ENCODE results near the gene HOXC9. TPM values are rescaled to one million over a fixed set of nuclear protein-coding genes. Genes with fewer than 3 reads are reported as not detected.

Gene HOXC9
- total RNA-seq, 2 donors from 2014 or later = 0.23 to 3.0 TPM

DNA sequence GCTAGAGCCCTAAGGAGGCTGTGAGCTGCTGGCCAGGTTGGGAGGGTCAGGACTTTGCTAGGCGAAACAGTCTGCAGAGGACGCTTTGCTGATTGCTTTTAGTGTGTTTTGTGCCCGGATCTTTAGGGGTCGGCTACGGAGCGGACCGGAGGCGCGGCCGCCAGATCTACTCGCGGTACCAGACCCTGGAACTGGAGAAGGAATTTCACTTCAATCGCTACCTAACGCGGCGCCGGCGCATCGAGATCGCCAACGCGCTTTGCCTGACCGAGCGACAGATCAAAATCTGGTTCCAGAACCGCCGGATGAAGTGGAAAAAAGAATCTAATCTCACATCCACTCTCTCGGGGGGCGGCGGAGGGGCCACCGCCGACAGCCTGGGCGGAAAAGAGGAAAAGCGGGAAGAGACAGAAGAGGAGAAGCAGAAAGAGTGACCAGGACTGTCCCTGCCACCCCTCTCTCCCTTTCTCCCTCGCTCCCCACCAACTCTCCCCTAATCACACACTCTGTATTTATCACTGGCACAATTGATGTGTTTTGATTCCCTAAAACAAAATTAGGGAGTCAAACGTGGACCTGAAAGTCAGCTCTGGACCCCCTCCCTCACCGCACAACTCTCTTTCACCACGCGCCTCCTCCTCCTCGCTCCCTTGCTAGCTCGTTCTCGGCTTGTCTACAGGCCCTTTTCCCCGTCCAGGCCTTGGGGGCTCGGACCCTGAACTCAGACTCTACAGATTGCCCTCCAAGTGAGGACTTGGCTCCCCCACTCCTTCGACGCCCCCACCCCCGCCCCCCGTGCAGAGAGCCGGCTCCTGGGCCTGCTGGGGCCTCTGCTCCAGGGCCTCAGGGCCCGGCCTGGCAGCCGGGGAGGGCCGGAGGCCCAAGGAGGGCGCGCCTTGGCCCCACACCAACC is 29.8 kb downstream of the HOXC9 start:
- 13% methylated on average over 52 of the region's 53 CpGs for WGBS
- intact Hi-C loops (cut with DNase I) = no loop called here
- Histone ChIP-seq H3K36me3 (no peaks in the 10 kb centered on the region), H3K27ac (no peak overlapping the region), H3K4me1 (replicated peaks) (peaks cover 9% of the 10 kb centered on the region), H3K9me3 (no peaks in the 10 kb centered on the region), H3K4me3 (no peak overlapping the region), H3K27me3 (replicated peaks; ENCODE audit: insufficient read depth) (peaks cover 73% of the 10 kb centered on the region)
- DNase-seq (ENCODE audit: low spot score) = no peak
- TF ChIP-seq POLR2A (IDR thresholded peaks at IDR 0.05) (no peak), POLR2AphosphoS5 (IDR thresholded peaks at IDR 0.05) (no peak)
- TF ChIP-seq, protein P1, sequence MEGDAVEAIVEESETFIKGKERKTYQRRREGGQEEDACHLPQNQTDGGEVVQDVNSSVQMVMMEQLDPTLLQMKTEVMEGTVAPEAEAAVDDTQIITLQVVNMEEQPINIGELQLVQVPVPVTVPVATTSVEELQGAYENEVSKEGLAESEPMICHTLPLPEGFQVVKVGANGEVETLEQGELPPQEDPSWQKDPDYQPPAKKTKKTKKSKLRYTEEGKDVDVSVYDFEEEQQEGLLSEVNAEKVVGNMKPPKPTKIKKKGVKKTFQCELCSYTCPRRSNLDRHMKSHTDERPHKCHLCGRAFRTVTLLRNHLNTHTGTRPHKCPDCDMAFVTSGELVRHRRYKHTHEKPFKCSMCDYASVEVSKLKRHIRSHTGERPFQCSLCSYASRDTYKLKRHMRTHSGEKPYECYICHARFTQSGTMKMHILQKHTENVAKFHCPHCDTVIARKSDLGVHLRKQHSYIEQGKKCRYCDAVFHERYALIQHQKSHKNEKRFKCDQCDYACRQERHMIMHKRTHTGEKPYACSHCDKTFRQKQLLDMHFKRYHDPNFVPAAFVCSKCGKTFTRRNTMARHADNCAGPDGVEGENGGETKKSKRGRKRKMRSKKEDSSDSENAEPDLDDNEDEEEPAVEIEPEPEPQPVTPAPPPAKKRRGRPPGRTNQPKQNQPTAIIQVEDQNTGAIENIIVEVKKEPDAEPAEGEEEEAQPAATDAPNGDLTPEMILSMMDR (IDR thresholded peaks at IDR 0.05) = no peak

DNA sequence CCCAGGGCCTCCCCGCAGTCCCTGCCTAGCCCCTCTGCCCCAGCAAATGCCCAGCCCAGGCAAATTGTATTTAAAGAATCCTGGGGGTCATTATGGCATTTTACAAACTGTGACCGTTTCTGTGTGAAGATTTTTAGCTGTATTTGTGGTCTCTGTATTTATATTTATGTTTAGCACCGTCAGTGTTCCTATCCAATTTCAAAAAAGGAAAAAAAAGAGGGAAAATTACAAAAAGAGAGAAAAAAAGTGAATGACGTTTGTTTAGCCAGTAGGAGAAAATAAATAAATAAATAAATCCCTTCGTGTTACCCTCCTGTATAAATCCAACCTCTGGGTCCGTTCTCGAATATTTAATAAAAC is 30.5 kb downstream of the HOXC9 start:
- Histone ChIP-seq H3K4me3 (no peak overlapping the region), H3K36me3 (no peaks in the 10 kb centered on the region), H3K27ac (no peak overlapping the region), H3K9me3 (no peaks in the 10 kb centered on the region), H3K4me1 (replicated peaks) (peaks cover 9% of the 10 kb centered on the region), H3K27me3 (replicated peaks; ENCODE audit: insufficient read depth) (peaks cover 76% of the 10 kb centered on the region)
- TF ChIP-seq POLR2AphosphoS5 (IDR thresholded peaks at IDR 0.05) = no peak
- no peak for DNase-seq (ENCODE audit: low spot score)
- intact Hi-C loops (cut with DNase I) = no loop called here
- 34% methylated on average over 7 of the region's 7 CpGs for WGBS

DNA sequence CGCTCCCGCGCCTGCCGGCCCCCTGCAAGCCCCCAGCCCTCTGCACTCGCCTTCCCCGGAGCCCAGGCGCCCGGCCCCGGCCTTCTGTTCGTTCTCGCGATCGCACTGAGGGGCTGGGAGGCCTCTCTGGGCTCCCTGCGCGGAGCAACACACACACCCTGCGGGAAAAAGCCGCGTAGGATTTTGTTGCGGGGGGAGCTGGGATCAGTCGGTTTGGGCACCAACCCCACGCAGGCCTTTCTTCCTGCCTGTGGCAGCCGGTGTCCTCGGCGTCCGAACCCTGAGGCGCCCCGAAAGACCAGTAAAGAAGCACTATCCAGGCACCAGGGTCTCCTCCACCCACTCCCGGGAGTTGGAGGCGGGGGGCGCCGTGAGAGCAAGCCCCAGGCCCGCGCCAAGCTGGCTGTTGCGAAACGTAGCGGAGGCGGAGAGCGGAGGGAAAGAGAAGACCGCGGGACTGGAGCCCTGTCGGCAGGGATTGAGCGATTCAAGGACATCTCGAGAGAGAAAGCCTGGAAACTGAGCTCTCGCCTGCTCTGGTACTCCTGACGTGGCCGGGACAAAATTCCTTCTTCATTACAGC is 31.0 kb downstream of the HOXC9 start:
- no peak overlapping the region for H3K27ac ChIP-seq
- H3K4me1 ChIP-seq (replicated peaks) = peaks cover 9% of the 10 kb centered on the region
- H3K27me3 ChIP-seq (replicated peaks; ENCODE audit: insufficient read depth) = peaks cover 79% of the 10 kb centered on the region
- H3K4me3 ChIP-seq = no peak overlapping the region
- no peaks in the 10 kb centered on the region for H3K36me3 ChIP-seq
- DNase-seq (ENCODE audit: low spot score) = no peak
- 5% methylated on average over 46 of the region's 46 CpGs for WGBS
- intact Hi-C loops (cut with DNase I) = no loop called here
- TF ChIP-seq POLR2A (IDR thresholded peaks at IDR 0.05) = no peak
- no peak for TF ChIP-seq POLR2AphosphoS5 (IDR thresholded peaks at IDR 0.05)
- TF ChIP-seq, protein P1 (IDR thresholded peaks at IDR 0.05) = no peak
- H3K9me3 ChIP-seq = no peaks in the 10 kb centered on the region

DNA sequence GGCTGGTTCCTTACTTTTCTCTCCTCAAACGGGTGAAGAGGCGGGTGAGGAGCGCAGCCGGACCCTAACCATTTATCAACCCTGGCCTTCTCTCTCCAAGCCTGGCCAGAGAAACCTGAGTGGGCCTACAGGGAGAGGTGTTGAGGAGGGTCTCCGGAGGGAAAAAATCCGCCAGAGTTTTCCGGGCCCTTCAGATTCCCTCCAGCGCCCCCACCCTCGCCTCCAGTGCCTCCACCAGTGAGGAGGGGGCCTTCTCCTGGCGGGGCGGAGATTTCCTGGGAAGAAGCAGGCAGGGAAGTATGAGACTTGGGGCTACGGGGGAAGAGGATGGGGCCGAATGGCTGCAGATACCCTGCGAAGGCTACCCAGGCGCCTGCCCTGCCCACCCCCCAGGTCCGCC is 31.5 kb downstream of the HOXC9 start:
- intact Hi-C loops (cut with DNase I) = no loop called here
- no peak for TF ChIP-seq POLR2AphosphoS5 (IDR thresholded peaks at IDR 0.05)
- TF ChIP-seq POLR2A (IDR thresholded peaks at IDR 0.05) = no peak
- TF ChIP-seq, protein P1 (IDR thresholded peaks at IDR 0.05) = no peak
- 39% methylated on average over 16 of the region's 16 CpGs for WGBS
- H3K9me3 ChIP-seq = no peaks in the 10 kb centered on the region
- no peak for DNase-seq (ENCODE audit: low spot score)
- H3K36me3 ChIP-seq = no peaks in the 10 kb centered on the region
- H3K4me1 ChIP-seq (replicated peaks) = peaks cover 9% of the 10 kb centered on the region
- H3K27me3 ChIP-seq (replicated peaks; ENCODE audit: insufficient read depth) = peaks cover 80% of the 10 kb centered on the region
- no peak overlapping the region for H3K4me3 ChIP-seq
- H3K27ac ChIP-seq = no peak overlapping the region

DNA sequence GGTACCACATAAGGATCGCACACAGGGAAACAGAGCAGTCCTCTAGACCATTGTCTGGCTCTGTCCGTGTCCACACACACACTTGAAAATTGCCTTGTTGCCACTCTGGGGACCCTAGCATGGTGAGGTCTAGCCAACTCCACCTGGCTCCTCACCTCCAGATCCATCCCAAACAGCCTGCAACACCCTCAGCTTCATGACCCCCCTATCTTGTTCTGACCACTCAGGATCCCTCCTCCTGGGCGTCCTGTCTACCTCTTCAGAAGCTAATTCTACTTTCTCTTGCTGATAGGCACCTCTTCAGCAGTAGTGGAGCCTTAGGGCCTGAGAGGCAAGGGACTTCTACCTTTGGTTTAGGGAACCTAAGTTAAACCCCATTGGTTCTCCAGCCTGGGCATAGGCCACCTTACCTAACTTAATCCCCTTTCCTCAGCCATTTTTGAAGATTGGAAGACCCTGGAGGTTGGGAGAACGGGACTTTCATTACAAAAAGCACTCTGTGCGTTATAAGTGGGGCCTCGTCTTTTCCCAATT is 32.2 kb downstream of the HOXC9 start:
- WGBS = 32% methylated on average over 6 of the region's 6 CpGs
- TF ChIP-seq, protein P1 (IDR thresholded peaks at IDR 0.05) = no peak
- no peak for TF ChIP-seq POLR2A (IDR thresholded peaks at IDR 0.05)
- TF ChIP-seq POLR2AphosphoS5 (IDR thresholded peaks at IDR 0.05) = no peak
- DNase-seq (ENCODE audit: low spot score) = no peak
- intact Hi-C loops (cut with DNase I) = no loop called here
- peaks cover 75% of the 10 kb centered on the region for H3K27me3 ChIP-seq (replicated peaks; ENCODE audit: insufficient read depth)
- no peak overlapping the region for H3K4me3 ChIP-seq
- H3K9me3 ChIP-seq = no peaks in the 10 kb centered on the region
- no peaks in the 10 kb centered on the region for H3K36me3 ChIP-seq
- H3K27ac ChIP-seq = no peak overlapping the region
- H3K4me1 ChIP-seq (replicated peaks) = peaks cover 9% of the 10 kb centered on the region
